H1 (cell line): ENCODE measurements around the gene NIPAL4. TPM values are rescaled to one million over a fixed set of nuclear protein-coding genes. Genes with fewer than 3 reads are reported as not detected.

ENCODE experiments used
- CTCF ChIA-PET: fragments of 300-600 bp; sonication (Branson Sonifier 250); formaldehyde crosslinking; loops from one replicate; lab custom pipeline; 2021; ENCODE audit not compliant: partially characterized antibody; lab: Charles Lee
- POLR2A ChIA-PET: fragments of 300-600 bp; sonication (Branson Sonifier 250); formaldehyde crosslinking; loops from one replicate; lab custom pipeline; 2021; ENCODE audit warnings: inconsistent platforms; ENCODE audit not compliant: partially characterized antibody; lab: Charles Lee
- DNase-seq, 2 experiments: peaks; one replicate each; pipeline versions ENCODE4 v3.0.0 to v3.0.0-alpha.2; 2010 to 2022; ENCODE audit warnings: low spot score in 2 of 2, low read depth in 1 of 2, mixed read lengths in 1 of 2
- FAIRE-seq: peaks from 2 replicates; lab custom pipeline; 2011; peaks lifted over from hg19 to GRCh38; lab: Jason Lieb, UNC
- H2AFZ ChIP-seq: 2 replicates; pipeline ENCODE4 v1.8.1; 2012; ENCODE audit warnings: low read length, inconsistent platforms
- H2AK5ac ChIP-seq: 2 replicates; pipeline ENCODE4 v1.6.1; 2013; ENCODE audit warnings: low read depth, low read length
- H2BK120ac ChIP-seq: replicated peaks from 2 replicates; pipeline ENCODE3; 2013; ENCODE audit warnings: low read depth, low read length, inconsistent platforms
- H2BK12ac ChIP-seq: 2 replicates; pipeline ENCODE4 v1.6.1; 2013; ENCODE audit warnings: low read depth, low read length
- H2BK15ac ChIP-seq: 2 replicates; pipeline ENCODE4 v1.6.1; 2013; ENCODE audit warnings: low read length
- H2BK20ac ChIP-seq: 2 replicates; pipeline ENCODE4 v1.6.1; 2013; ENCODE audit warnings: low read length
- H2BK5ac ChIP-seq: 2 replicates; pipeline ENCODE4 v1.6.1; 2013; ENCODE audit warnings: low read depth, low read length
- H3K14ac ChIP-seq: 2 replicates; pipeline ENCODE4 v1.6.1; 2013; ENCODE audit warnings: inconsistent platforms; ENCODE audit not compliant: insufficient read length
- H3K18ac ChIP-seq: 2 replicates; pipeline ENCODE4 v1.6.1; 2013; ENCODE audit warnings: low read length; ENCODE audit errors: extremely low read depth
- H3K23ac ChIP-seq: 2 replicates; pipeline ENCODE4 v1.6.1; 2013; ENCODE audit warnings: inconsistent platforms; ENCODE audit not compliant: insufficient read length
- H3K23me2 ChIP-seq: 2 replicates; pipeline ENCODE4 v1.6.1; 2013; ENCODE audit warnings: low read depth, low read length
- H3K27ac ChIP-seq: 2 replicates; pipeline ENCODE4 v1.6.1; 2011; ENCODE audit warnings: low read depth, low read length, inconsistent platforms
- H3K27me3 ChIP-seq, 4 experiments: replicated peaks in 1 of 4; 1 replicate in 1 of 4; 2 replicates in 3 of 4; pipeline versions ENCODE4 v1.6.1 to v1.8.1; 2011 to 2013; ENCODE audit warnings: low read length in 3 of 4, mild to moderate bottlenecking in 3 of 4, inconsistent platforms in 2 of 4, mixed read lengths in 2 of 4, moderate library complexity in 1 of 4; ENCODE audit not compliant: control insufficient read depth in 3 of 4, insufficient read depth in 3 of 4; ENCODE audit errors: extremely low read depth in 1 of 4
- H3K36me3 ChIP-seq, 4 experiments: 2 replicates each; pipeline versions ENCODE4 v1.6.1 to v1.8.1; 2011 to 2013; ENCODE audit warnings: mild to moderate bottlenecking in 4 of 4, low read length in 3 of 4, moderate library complexity in 2 of 4, control low read depth in 1 of 4, inconsistent platforms in 1 of 4; ENCODE audit not compliant: insufficient read depth in 4 of 4, control insufficient read depth in 2 of 4
- H3K4ac ChIP-seq: replicated peaks from 2 replicates; pipeline ENCODE3; 2013; ENCODE audit warnings: low read length, low read depth, mixed read lengths, inconsistent platforms; ENCODE audit not compliant: insufficient read length
- H3K4me1 ChIP-seq, 4 experiments: replicated peaks in 1 of 4; 1 replicate in 1 of 4; 2 replicates in 3 of 4; pipeline versions ENCODE4 v1.6.1 to v1.8.1; 2011 to 2013; ENCODE audit warnings: low read length in 3 of 4, inconsistent platforms in 2 of 4, mixed read lengths in 1 of 4; ENCODE audit not compliant: insufficient read depth in 4 of 4, control insufficient read depth in 3 of 4
- H3K4me2 ChIP-seq, 2 experiments: 2 replicates each; pipeline versions ENCODE4 v1.6.1 to v1.8.1; 2011 to 2013; ENCODE audit warnings: low read depth in 2 of 2, low read length in 2 of 2, control low read depth in 1 of 2, inconsistent platforms in 1 of 2, mild to moderate bottlenecking in 1 of 2; ENCODE audit not compliant: insufficient read depth in 1 of 2
- H3K4me3 ChIP-seq, 4 experiments: fragments of 200-600, 300-600 bp in 1 of 4; sonication (generic), shearing (Covaris generic), sonication (Bioruptor Twin) in 1 of 4; 2 replicates each; pipeline versions ENCODE4 v1.5.1 to v1.8.1; 2011 to 2016; ENCODE audit warnings: low read length in 4 of 4, low read depth in 3 of 4, control low read depth in 2 of 4, inconsistent platforms in 2 of 4, mild to moderate bottlenecking in 2 of 4, mixed read lengths in 1 of 4, moderate library complexity in 1 of 4; ENCODE audit not compliant: insufficient read depth in 2 of 4; ENCODE audit errors: extremely low read depth in 1 of 4
- H3K56ac ChIP-seq: replicated peaks from 2 replicates; pipeline ENCODE3; 2013; ENCODE audit warnings: low read depth, mild to moderate bottlenecking, mixed read lengths, low read length, inconsistent platforms; ENCODE audit not compliant: insufficient read length
- H3K79me1 ChIP-seq: 2 replicates; pipeline ENCODE4 v1.6.1; 2013; ENCODE audit warnings: low read depth, low read length, control low read depth
- H3K79me2 ChIP-seq, 2 experiments: 2 replicates each; pipeline versions ENCODE4 v1.6.1 to v1.8.1; 2012 to 2013; ENCODE audit warnings: low read length in 2 of 2, mild to moderate bottlenecking in 2 of 2, inconsistent platforms in 1 of 2; ENCODE audit not compliant: insufficient read depth in 2 of 2, control insufficient read depth in 1 of 2
- H3K9ac ChIP-seq, 4 experiments: replicated peaks in 1 of 4; 1 replicate in 1 of 4; 2 replicates in 3 of 4; pipeline versions ENCODE4 v1.6.1 to v1.8.1; 2011 to 2013; ENCODE audit warnings: low read depth in 3 of 4, low read length in 3 of 4, control low read depth in 2 of 4, mild to moderate bottlenecking in 2 of 4, moderate library complexity in 2 of 4, inconsistent platforms in 1 of 4; ENCODE audit errors: extremely low read depth in 1 of 4
- H3K9me3 ChIP-seq, 2 experiments: 2 replicates each; pipeline versions ENCODE4 v1.6.1 to v1.8.1; 2012 to 2013; ENCODE audit warnings: mild to moderate bottlenecking in 2 of 2, moderate library complexity in 2 of 2, control low read depth in 1 of 2, inconsistent platforms in 1 of 2, low read depth in 1 of 2, low read length in 1 of 2, mixed read lengths in 1 of 2; ENCODE audit not compliant: insufficient read depth in 2 of 2
- H4K20me1 ChIP-seq, 2 experiments: replicated peaks in 1 of 2; 2 replicates each; pipeline versions ENCODE3 to v1.8.1; 2011 to 2013; ENCODE audit warnings: inconsistent platforms in 2 of 2, low read length in 2 of 2, mild to moderate bottlenecking in 1 of 2; ENCODE audit not compliant: insufficient read depth in 2 of 2, control insufficient read depth in 1 of 2
- H4K5ac ChIP-seq: 2 replicates; pipeline ENCODE4 v1.6.1; 2013; ENCODE audit warnings: low read length, low read depth, mixed read lengths, inconsistent platforms; ENCODE audit not compliant: insufficient read length
- H4K8ac ChIP-seq: 2 replicates; pipeline ENCODE4 v1.8.0; 2013; ENCODE audit warnings: mild to moderate bottlenecking, moderate library complexity, low read length, inconsistent platforms; ENCODE audit not compliant: insufficient read depth; ENCODE audit errors: extremely low read depth
- H4K91ac ChIP-seq: replicated peaks from 2 replicates; pipeline ENCODE3; 2013; ENCODE audit warnings: low read length, mixed read lengths, inconsistent platforms; ENCODE audit not compliant: insufficient read length
- EGR1 ChIP-seq: IDR thresholded peaks from 2 replicates; pipeline ENCODE4 v1.6.1; 2011; ENCODE audit warnings: low read depth, low read length, borderline replicate concordance
- MAFK ChIP-seq: IDR thresholded peaks from 2 replicates; pipeline ENCODE4 v1.6.1; 2012; ENCODE audit warnings: low read depth, mild to moderate bottlenecking, improper control_type of control experiment, low read length
- NRF1 ChIP-seq: IDR thresholded peaks from 2 replicates; pipeline ENCODE4 v1.6.1; 2011; ENCODE audit warnings: mild to moderate bottlenecking, low read depth, low read length, improper control_type of control experiment
- RBBP5 ChIP-seq: IDR thresholded peaks from 2 replicates; pipeline ENCODE4 v1.7.1; 2012; ENCODE audit warnings: low read depth, mild to moderate bottlenecking, inconsistent platforms, low read length, moderate library complexity, borderline replicate concordance
- RNF2 ChIP-seq: fragments of 200-900, 300-1000 bp; sonication (generic); IDR thresholded peaks from 2 replicates; pipeline ENCODE4 v1.7.1; 2016; ENCODE audit warnings: borderline replicate concordance, low read depth, mild to moderate bottlenecking, antibody characterized with exemption, low read length; ENCODE audit not compliant: poor library complexity, severe bottlenecking; ENCODE audit errors: missing control alignments
- SP2 ChIP-seq: IDR thresholded peaks from 2 replicates; pipeline ENCODE4 v1.6.1; 2012; ENCODE audit warnings: mild to moderate bottlenecking, low read length, inconsistent platforms
- SUZ12 ChIP-seq: fragments of 200-600 bp; sonication (generic); IDR thresholded peaks from 2 replicates; pipeline ENCODE4 v1.6.1; 2012; ENCODE audit warnings: mild to moderate bottlenecking, inconsistent platforms, low read length, moderate library complexity, mixed read lengths
- YY1 ChIP-seq: IDR thresholded peaks from 2 replicates; pipeline ENCODE4 v1.6.1; 2011; ENCODE audit warnings: low read depth, mild to moderate bottlenecking, low read length
- WGBS, 2 experiments: shearing (Covaris generic) in 1 of 2; methylation state at CpG; one replicate each; pipeline versions ENCODE4 v1.1.6 to v1.1.7; 2013 to 2015; ENCODE audit warnings: low lambda C conversion rate in 2 of 2, mixed read lengths in 2 of 2, inconsistent platforms in 1 of 2, low coverage in 1 of 2, missing lambda C conversion rate in 1 of 2; ENCODE audit not compliant: insufficient replicate concordance in 2 of 2, insufficient coverage in 1 of 2, insufficient read length in 1 of 2; ENCODE audit errors: extremely low coverage in 1 of 2, missing lambda C conversion rate in 1 of 2; 5-methylcytosine and 5-hydroxymethylcytosine counted together
- long read RNA-seq, 2 experiments: library from RNA in 1 of 2; library from capped mRNA in 1 of 2; stranded (forward); transcript quantifications; one replicate each; pipeline ENCODE4 v2.0.0, GENCODE V29; 2021; ENCODE audit warnings: inconsistent platforms in 1 of 2
- polyA minus RNA-seq, 3 experiments: library from RNA; depleted of rRNA, polyadenylated mRNA; stranded (reverse); fragments of >200 nt; gene quantifications; 1 replicate in 2 of 3; 2 replicates in 1 of 3; pipeline ENCODE4 v1.2.3, GENCODE V29; 2011
- polyA plus RNA-seq, 7 experiments: library from polyadenylated mRNA; depleted of rRNA in 3 of 7; stranded (reverse) in 5 of 7; unstranded in 2 of 7; fragments of >200 nt in 5 of 7; fragments of 200-250 nt in 2 of 7; gene quantifications; 1 replicate in 5 of 7; 2 replicates in 1 of 7; 4 replicates in 1 of 7; pipeline versions ENCODE4 v1.2.1 to v1.2.3, GENCODE V29; 2011 to 2013; ENCODE audit warnings: missing spikeins in 2 of 7, mixed read lengths in 2 of 7
- total RNA-seq: library from RNA; stranded (reverse); fragmentation: NEBNext Ultra II Directional; extraction: Animal tissue kit (Norgen Biotek cat#: 25700); gene quantifications from 2 replicates; pipeline ENCODE4 v1.2.1, GENCODE V29; 2021

Gene NIPAL4
- total RNA-seq = 0.20 and 0.25 TPM in 2 replicates
- 0.06 and 0.09 TPM in 2 replicates for polyA plus RNA-seq (2011; rRNA removed)
- 0.05 TPM for polyA plus RNA-seq (2011; cell fraction: cytosol; rRNA removed)
- polyA plus RNA-seq (2011; cell fraction: nucleus; rRNA removed) = 0.43 TPM
- polyA plus RNA-seq (2012, experiment 1 of 2) = 0.17 to 0.26 TPM (median 0.21 TPM) in 4 replicates
- polyA plus RNA-seq (2012, experiment 2 of 2) = 0.12 TPM
- polyA plus RNA-seq (2013, experiment 1 of 2) = 0.16 TPM
- polyA plus RNA-seq (2013, experiment 2 of 2) = 0.31 TPM
- polyA minus RNA-seq (2011; rRNA and poly(A)+ RNA removed) = 0.28 and 0.34 TPM in 2 replicates
- not detected for polyA minus RNA-seq (2011; cell fraction: cytosol; rRNA and poly(A)+ RNA removed)
- polyA minus RNA-seq (2011; cell fraction: nucleus; rRNA and poly(A)+ RNA removed) = not detected
- long read RNA-seq, experiment 1 = 0 reads
- long read RNA-seq, experiment 2 = 0 reads

- Histone ChIP-seq H3K27ac (no peak within 1 kb of the TSS), H3K18ac (no peak within 1 kb of the TSS), H3K4me3 (peak within 1 kb of the TSS; percentile 50 to 93 (median 58)), H3K56ac (no peak within 1 kb of the TSS), H4K8ac (peak within 1 kb of the TSS; percentile 63), H3K36me3 (no peaks in the 10 kb centered on the region), H3K9me3 (no peaks in the 10 kb centered on the region), H3K27me3 (peaks cover 9 to 30% (median 21%) of the 10 kb centered on the region in 4 experiments), H3K23ac (no peak within 1 kb of the TSS), H3K79me1 (no peaks in the 10 kb centered on the region), H4K20me1 (no peaks in the 10 kb centered on the region), H3K14ac (no peak within 1 kb of the TSS), H3K4ac (no peak within 1 kb of the TSS), H3K79me2 (no peaks in the 10 kb centered on the region), H3K4me2 (peak within 1 kb of the TSS; percentile 53 to 82), H2AFZ (0 out of 2 replicates have a peak within 1 kb of the TSS, but pooled peaks have one; percentile 55), H3K4me1 (peaks cover 0 to 8% (median 4%) of the 10 kb centered on the region in 4 experiments), H4K5ac (no peak within 1 kb of the TSS), H2BK5ac (no peak within 1 kb of the TSS), H3K23me2 (peaks cover 8% of the 10 kb centered on the region; the same call in 1 of the 2 replicates), H2BK15ac (no peak within 1 kb of the TSS), H3K9ac (peak within 1 kb of the TSS in 1 of 4 experiments; percentile 43; a peak in 1 of 7 replicates), H4K91ac (no peak within 1 kb of the TSS), H2AK5ac (no peak within 1 kb of the TSS), H2BK12ac (no peak within 1 kb of the TSS), H2BK20ac (no peak within 1 kb of the TSS), H2BK120ac (no peak within 1 kb of the TSS)
- peak in 1 of 2 experiments; percentile 71 for DNase-seq
- FAIRE-seq = no peak
- 3% methylated on average over 35 of the region's 54 CpGs; no CpG with 5 or more reads in 1 of the 2 experiments for WGBS, 2 experiments
- CTCF ChIA-PET = interaction anchor here (0.6 to 10.0 kb wide), 9 partner anchors 11 to 828 kb away, joined by 3 to 112 read pairs (median 3); no protein-coding TSS in a partner anchor
- POLR2A ChIA-PET = interaction anchor here (0.5 to 1.5 kb wide), 4 partner anchors 10 to 1254 kb away, joined by 3 to 4 read pairs (median 3); no protein-coding TSS in a partner anchor
- TF ChIP-seq SUZ12 = peak; percentile 58
- TF ChIP-seq YY1 = no peak
- TF ChIP-seq EGR1 = 0 out of 2 replicates have a peak, but pooled peaks have one; percentile 54
- TF ChIP-seq NRF1 = no peak
- TF ChIP-seq SP2 = no peak
- TF ChIP-seq MAFK = no peak
- peak; percentile 68; the same call in 1 of the 2 replicates for TF ChIP-seq RBBP5
- peak; percentile 59 for TF ChIP-seq RNF2
Observed at GRCh38 chr5:157459715-157460599, at the start of gene NIPAL4. Gene NIPAL4 (plus strand): TSS chr5:157460213. CDS start chr5:157460321, 108 bp downstream.
